ENCODE data around the gene HCN1.

Gene HCN1

DNA sequence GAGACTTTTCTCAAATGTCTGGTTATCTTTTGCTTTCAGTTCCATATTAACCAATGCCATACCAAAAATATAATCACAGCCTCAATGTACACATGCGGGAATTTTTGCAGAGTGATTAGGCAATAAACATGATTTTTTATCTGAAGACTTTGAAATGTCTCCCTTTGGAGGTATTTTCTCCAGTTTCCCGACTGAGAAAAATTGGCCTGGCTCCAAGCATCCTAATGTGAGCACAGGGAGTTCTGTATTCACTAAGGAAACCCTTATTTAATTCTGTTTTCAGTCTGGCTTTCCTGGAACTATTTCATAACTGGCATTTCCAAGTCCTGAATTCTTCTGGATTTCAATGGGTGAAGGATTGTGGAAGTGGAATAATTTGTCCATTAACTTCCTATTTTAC, 8.5 kb downstream of the HCN1 start:
- peaks cover 23% of the 10 kb centered on the region for H3K27me3 ChIP-seq (ENCODE audit: insufficient read depth, poor library complexity, severe bottlenecking)
- no peak for DNase-seq (ENCODE audit: low spot score)
- H3K4me3 ChIP-seq (ENCODE audit: severe bottlenecking): no peak overlapping the region
- ATAC-seq (ENCODE audit: low read depth): no peak
- TF ChIP-seq, protein P1, sequence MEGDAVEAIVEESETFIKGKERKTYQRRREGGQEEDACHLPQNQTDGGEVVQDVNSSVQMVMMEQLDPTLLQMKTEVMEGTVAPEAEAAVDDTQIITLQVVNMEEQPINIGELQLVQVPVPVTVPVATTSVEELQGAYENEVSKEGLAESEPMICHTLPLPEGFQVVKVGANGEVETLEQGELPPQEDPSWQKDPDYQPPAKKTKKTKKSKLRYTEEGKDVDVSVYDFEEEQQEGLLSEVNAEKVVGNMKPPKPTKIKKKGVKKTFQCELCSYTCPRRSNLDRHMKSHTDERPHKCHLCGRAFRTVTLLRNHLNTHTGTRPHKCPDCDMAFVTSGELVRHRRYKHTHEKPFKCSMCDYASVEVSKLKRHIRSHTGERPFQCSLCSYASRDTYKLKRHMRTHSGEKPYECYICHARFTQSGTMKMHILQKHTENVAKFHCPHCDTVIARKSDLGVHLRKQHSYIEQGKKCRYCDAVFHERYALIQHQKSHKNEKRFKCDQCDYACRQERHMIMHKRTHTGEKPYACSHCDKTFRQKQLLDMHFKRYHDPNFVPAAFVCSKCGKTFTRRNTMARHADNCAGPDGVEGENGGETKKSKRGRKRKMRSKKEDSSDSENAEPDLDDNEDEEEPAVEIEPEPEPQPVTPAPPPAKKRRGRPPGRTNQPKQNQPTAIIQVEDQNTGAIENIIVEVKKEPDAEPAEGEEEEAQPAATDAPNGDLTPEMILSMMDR (IDR thresholded peaks at IDR 0.05; ENCODE audit: poor library complexity, severe bottlenecking): no peak
- no peak overlapping the region for H3K27ac ChIP-seq (ENCODE audit: poor library complexity, severe bottlenecking)
- no peaks in the 10 kb centered on the region for H3K9me3 ChIP-seq (ENCODE audit: severe bottlenecking)
- H3K4me1 ChIP-seq (ENCODE audit: insufficient read depth, poor library complexity, severe bottlenecking): no peaks in the 10 kb centered on the region
- H3K36me3 ChIP-seq (ENCODE audit: low read depth): no peaks in the 10 kb centered on the region

DNA sequence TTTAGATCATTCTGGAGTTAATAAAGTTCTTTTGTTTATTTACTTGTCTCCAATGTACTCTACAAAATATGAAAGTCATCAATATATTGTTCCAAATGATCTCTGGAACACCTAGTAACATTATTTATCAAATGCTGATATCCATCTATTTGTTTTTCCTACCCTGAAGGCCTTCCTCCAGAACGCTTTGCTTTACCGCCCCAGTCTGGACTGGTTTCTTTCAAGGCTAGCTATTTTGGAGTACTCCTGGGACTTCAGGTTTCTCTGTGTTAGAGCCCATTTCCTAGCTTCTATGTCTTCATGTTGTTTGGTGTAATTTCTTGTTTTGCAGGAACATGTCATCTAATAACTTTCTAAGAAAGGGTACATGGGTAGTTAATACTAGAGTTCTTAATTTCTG, 9.6 kb downstream of the HCN1 start:
- Histone ChIP-seq H3K36me3 (ENCODE audit: low read depth) (no peaks in the 10 kb centered on the region), H3K27me3 (ENCODE audit: insufficient read depth, poor library complexity, severe bottlenecking) (peaks cover 16% of the 10 kb centered on the region), H3K27ac (ENCODE audit: poor library complexity, severe bottlenecking) (no peak overlapping the region), H3K4me3 (ENCODE audit: severe bottlenecking) (no peak overlapping the region), H3K4me1 (ENCODE audit: insufficient read depth, poor library complexity, severe bottlenecking) (no peaks in the 10 kb centered on the region), H3K9me3 (ENCODE audit: severe bottlenecking) (no peaks in the 10 kb centered on the region)
- TF ChIP-seq, protein P1 (IDR thresholded peaks at IDR 0.05; ENCODE audit: poor library complexity, severe bottlenecking): no peak
- DNase-seq (ENCODE audit: low spot score): no peak
- no peak for ATAC-seq (ENCODE audit: low read depth)

DNA sequence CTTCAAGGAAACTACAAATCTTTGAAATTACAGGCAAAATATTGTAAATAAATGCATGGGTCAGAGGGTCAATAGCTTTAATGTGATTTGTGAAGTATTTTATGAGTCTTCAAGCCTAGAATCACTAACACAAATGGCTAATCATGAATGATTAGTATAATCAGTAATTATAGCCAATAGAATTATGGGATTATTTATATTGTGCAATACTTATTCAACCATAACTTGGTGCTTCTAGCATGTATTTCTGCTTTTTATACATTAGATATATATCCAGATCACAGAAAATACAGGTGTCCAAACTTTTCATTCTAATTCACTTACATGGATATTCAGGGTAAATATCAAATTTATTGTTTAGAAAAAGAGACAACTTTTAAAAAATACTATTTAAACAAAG, 12.1 kb downstream of the HCN1 start:
- H3K9me3 ChIP-seq (ENCODE audit: severe bottlenecking): no peaks in the 10 kb centered on the region
- H3K36me3 ChIP-seq (ENCODE audit: low read depth): no peaks in the 10 kb centered on the region
- TF ChIP-seq, protein P1 (IDR thresholded peaks at IDR 0.05; ENCODE audit: poor library complexity, severe bottlenecking): no peak
- peaks cover 5% of the 10 kb centered on the region for H3K27me3 ChIP-seq (ENCODE audit: insufficient read depth, poor library complexity, severe bottlenecking)
- ATAC-seq (ENCODE audit: low read depth): no peak
- DNase-seq (ENCODE audit: low spot score): no peak
- H3K4me3 ChIP-seq (ENCODE audit: severe bottlenecking): no peak overlapping the region
- H3K4me1 ChIP-seq (ENCODE audit: insufficient read depth, poor library complexity, severe bottlenecking): no peaks in the 10 kb centered on the region
- H3K27ac ChIP-seq (ENCODE audit: poor library complexity, severe bottlenecking): no peak overlapping the region

DNA sequence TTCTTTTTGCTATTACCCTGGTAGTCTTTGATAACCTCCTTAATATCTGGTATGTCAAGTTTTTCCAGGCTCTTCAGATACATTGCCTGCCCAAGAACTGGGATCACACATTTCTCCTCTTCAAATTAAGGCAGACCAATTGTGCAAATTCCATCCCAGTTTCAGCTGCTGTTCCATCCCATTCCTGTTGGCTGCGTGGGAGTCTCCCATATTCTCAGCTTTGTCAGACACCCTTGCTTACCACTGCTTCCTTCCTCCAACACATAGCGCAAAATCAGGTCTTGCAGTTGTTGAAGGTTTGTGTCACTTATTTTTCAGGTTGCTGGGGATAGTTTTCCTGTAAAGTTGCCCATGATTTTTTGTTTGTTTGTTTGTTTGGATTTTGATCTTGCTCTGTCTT, 15.2 kb downstream of the HCN1 start:
- Histone ChIP-seq H3K4me1 (ENCODE audit: insufficient read depth, poor library complexity, severe bottlenecking) (no peaks in the 10 kb centered on the region), H3K27ac (ENCODE audit: poor library complexity, severe bottlenecking) (no peak overlapping the region), H3K9me3 (ENCODE audit: severe bottlenecking) (no peaks in the 10 kb centered on the region), H3K36me3 (ENCODE audit: low read depth) (no peaks in the 10 kb centered on the region), H3K27me3 (ENCODE audit: insufficient read depth, poor library complexity, severe bottlenecking) (peaks cover 9% of the 10 kb centered on the region), H3K4me3 (ENCODE audit: severe bottlenecking) (no peak overlapping the region)
- TF ChIP-seq, protein P1 (IDR thresholded peaks at IDR 0.05; ENCODE audit: poor library complexity, severe bottlenecking): no peak
- no peak for ATAC-seq (ENCODE audit: low read depth)
- DNase-seq (ENCODE audit: low spot score): no peak

DNA sequence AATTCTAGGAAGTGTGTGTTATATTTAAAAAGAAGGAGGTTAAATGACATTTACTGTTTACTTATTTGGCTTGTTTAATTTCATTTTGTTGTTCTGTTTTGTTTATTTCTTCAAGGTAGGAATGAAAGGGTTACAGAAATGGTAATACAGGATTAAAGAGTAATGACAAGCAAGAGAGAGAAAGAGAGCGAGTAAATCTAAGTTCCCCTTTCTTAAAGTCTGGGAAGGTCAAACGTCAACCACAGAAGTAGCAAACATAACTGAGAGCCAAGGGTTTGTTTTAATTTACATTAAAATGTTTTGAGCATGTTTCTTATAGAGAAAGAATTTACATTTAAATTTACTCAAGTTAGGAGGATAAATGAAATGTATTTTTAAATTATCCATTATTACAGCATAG, 18.7 kb downstream of the HCN1 start:
- ATAC-seq (ENCODE audit: low read depth) (no peak), DNase-seq (ENCODE audit: low spot score) (no peak)
- TF ChIP-seq, protein P1 (IDR thresholded peaks at IDR 0.05; ENCODE audit: poor library complexity, severe bottlenecking): no peak
- H3K4me1 ChIP-seq (ENCODE audit: insufficient read depth, poor library complexity, severe bottlenecking): no peaks in the 10 kb centered on the region
- H3K36me3 ChIP-seq (ENCODE audit: low read depth): no peaks in the 10 kb centered on the region
- H3K27me3 ChIP-seq (ENCODE audit: insufficient read depth, poor library complexity, severe bottlenecking): peaks cover 9% of the 10 kb centered on the region
- H3K9me3 ChIP-seq (ENCODE audit: severe bottlenecking): no peaks in the 10 kb centered on the region
- no peak overlapping the region for H3K27ac ChIP-seq (ENCODE audit: poor library complexity, severe bottlenecking)
- no peak overlapping the region for H3K4me3 ChIP-seq (ENCODE audit: severe bottlenecking)

Measured in RWPE2 (cell line).